HG02763 (cell line): ENCODE measurements around the gene TTYH1.
"Not testable (repeated sequence)": the region's sequence is repeated elsewhere in the genome, so short reads cannot be mapped to it uniquely, and the experiment has no call there.

Experiments
- ATAC-seq: cut with Tn5 transposase; IDR thresholded peaks from one replicate; pipeline ENCODE4 v1.9.1; 2021; ENCODE audit warnings: mild to moderate bottlenecking, moderate library complexity; ENCODE audit not compliant: unreplicated experiment

The TTYH1 gene

DNA sequence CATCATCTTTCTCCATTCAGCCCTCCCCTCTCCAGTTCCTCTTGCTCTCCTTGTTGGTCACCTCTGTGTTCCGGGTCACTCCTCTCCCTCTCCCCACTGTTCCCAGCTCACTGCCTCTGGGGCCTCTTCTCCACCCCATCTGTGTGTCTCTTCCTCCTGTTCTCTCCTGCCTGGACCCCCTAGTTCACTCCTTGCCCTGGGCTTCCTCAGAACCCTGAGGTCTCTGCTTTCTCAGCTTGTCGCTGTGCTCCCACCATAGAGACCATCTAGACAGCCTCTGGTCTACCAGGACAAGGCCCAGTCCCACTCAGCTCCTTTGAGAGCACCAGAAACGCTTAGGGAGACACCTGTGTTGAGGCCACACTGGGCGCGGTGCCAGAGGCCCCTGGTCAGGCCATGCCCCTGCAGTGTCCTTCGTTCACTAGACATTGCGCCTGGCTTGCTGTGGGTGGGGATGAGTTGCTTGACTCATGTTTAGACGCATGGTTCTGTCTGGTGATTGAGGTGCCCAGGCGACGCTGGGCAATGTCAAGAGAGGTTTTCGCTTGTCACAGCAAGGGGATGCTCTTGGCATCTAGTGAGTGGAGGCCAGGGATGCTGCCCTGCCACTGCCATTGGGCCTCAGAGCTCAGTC is 43.5 kb downstream of the TTYH1 start:
- ATAC-seq = no peak

DNA sequence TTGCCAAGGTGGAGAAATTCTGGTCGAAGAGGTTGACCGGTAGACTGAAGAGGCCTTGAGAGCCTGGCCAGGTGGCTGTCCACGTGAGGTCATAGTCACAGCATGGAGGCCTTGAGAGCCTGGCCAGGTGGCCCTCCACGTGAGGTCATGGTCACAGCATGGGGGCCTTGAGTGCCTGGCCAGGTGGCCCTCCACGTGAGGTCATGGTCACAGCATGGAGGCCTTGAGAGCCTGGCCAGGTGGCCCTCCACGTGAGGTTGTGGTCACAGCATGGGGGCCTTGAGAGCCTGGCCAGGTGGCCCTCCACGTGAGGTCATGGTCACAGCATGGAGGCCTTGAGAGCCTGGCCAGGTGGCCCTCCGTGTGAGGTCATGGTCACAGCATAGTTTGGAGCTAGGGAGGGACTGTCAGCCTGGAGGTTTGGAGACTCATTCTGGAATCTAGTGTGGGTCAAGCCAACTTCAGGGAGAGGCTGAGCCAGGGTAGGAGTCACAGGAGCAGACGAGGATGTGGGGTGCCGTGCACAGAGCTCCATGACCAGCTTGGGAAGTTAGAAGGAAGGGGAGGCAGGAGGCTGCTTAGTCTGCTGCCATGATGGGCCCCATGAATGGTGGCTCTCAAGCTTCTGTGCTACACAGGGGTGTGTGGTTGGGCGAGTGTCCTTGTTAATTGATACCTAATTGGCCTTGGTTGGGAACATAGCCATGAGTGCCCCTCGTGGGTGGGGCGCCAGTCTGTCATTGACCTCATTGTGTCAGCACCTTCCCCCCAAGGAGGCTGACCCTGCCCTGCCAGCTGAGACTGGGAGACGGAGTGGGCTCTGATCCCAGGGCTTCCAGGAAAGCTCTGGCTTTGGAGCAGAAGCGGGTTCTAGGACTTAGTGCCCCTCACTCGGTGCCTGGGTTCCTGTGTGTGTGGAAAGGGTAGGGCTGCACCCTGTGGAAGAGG is 44.3 kb downstream of the TTYH1 start:
- no peak for ATAC-seq

DNA sequence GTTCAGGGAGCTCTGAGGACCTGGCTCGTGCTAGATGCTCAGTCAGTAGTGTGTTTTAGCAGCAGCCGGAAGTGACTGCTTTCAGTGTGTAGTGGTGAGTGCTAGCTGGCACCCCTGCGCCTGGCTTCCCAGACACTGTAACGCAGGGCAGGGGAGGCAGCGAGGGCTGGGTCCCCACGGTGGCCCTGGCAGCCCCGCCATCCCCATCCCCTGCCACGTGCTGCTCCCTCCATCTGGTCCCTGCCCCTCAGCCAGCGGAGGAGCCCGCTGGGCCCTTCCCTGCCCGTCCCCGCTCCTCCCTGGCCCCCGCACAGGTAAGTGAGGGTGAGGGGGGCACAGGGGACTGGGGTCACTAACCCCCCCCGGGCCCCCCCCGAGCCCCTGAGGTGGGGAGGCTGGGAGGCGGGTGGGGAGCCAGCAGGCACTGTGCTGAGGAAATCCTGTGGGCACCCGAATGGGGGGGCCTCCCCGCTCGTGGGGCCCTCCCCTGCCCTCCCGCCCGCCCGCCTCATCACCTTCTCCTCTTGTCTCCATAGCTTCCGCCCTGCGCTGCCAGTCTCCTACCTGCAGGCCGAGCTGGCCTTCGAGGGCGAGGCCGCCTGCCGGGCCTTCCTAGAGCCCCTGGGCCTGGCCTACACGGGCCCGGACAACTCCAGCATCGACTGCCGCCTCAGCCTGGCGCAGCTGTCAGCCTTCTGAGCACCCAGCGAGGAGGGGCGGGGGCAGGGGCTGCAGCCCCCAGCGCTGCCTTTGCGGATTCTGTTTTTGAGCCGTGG is 45.2 kb downstream of the TTYH1 start:
- no peak for ATAC-seq

DNA sequence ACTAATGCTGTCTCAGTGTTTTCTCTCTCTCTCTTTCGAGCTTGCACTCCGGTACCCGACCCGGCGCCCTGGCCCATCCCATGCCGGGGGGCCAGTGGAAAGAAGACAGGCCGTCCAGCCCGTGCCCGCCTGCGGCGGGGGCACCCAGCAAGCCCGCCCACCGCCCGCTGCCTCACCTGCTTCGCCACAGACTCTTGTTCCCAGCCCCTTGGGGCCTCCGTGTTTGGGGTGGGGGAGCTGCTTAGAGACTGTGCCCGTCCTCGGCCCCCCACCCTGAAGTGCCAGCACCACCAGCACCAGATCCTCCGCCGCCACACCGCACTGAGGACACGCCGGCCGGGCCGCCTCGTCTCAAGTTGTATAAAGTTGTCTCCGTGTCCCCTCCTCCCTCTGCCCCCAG is 45.9 kb downstream of the TTYH1 start:
- no peak for ATAC-seq

DNA sequence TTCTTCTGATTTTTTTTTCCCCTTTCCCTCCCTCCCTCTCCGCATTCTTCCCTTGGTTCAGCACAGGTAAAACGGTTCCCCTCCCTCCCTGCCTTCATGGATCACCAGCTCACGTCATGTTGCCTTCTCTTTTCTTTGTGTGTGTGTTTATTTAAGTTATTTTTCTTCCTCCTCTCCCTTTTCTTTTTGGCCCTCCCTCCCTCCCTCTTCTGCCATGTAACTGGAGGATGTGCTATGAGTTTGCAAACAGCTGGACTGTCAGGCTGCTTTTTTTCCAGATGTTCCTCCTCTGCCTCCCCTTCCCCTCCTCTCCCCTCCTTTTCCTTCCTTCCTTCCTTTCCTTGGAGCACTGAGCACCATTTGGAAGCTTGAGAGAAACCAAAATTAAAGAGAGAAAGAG is 46.3 kb downstream of the TTYH1 start:
- ATAC-seq = no peak

DNA sequence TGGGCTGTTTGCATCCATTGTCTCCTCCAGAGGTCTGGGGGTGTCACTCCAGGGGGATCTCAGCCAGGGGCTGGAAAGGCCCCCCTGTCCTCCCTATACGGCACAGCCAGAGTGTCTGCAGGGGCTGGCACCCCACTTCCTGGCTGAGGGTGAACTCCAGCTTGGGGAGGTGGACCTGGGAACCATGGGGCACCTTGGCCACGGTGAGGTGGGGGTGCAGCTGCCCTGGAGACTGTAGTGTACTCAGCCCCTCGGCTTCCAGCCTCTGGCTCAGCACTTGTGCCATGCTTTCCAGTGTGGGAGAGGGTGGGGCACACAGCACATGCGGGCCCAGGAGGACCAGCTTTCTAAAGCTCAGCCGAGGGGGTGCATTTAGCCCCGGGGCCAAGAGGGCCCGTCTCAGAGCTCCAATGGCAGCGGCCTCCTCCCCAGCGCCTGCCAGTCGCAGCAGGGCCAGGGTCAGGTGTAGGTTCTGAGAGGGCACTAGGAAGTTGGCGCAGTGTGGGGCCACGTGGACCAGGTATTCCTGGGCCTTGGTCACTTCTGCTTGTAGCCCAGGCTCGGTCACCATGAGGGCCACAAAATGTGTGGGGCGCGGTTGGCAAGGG is 46.9 kb downstream of the TTYH1 start:
- ATAC-seq = no peak

DNA sequence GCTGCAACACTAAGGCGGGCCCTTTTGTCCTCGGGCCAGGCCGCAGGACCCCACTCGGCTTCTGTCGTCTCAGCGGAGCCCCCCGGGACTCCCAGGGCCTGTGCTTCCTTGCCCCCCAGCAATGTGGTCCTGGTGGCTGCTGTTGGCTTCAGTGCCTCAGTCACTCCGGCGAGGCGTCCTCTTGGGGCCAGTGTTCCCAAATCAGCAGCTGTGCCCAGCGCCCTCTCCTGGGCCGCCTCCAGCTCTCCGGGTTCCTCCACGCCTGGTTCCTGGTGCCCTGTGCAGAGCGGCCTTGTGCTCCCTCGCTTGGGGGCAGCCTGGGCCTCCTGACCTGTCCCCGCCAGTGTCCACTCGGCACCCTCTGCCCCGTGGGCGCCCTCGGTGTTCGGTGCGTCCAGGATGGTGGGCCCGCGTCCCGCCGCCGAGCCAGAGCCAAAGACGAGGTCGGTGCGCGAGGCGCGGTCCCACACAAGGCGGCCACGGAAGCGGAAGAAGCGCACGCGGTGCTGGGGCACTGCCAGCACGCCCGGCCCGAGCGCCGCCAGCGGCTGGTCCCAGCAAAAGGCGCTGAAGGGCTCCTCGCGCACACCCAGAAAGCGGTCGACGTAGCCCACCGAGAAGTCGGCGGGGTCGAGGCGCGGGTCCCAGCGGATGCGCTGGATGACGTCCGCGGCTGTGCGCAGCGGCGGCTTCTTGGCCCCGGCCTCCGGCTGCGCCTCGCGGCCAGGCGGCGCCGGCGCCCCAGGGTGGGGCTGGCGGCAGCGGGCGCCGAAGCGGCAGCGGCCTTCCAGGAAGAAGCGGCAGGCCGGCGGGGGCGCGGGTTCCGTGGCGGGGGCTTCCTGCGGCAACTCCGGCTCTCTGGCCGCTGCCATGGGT is 47.6 kb downstream of the TTYH1 start:
- peak; percentile 2 for ATAC-seq

DNA sequence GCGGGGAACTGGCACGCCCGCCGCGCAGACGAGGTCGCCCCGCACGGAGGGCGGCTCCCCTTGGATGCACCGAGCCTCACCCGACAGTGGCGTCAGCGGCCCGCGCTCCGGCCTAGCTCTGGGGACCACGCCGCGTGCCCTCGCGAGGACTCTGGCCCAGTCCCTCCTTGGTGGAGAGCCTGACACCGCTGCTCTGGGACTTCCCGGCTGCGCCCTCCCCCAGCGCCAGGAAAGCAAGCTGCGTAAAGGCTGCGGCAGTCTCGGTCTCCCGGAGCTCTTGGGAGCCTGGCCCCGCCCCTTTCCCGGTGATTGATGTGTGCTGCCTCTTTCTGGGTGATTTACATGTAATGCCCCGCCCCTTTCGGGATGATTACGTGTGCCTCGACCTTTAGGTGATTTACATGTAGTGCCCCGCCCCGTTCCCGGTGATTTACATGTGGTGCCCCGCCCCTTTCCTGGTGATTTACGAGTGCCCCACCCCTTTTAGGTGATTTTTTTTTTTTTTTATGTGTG is 48.3 kb downstream of the TTYH1 start, which contains the start of gene LENG9:
TSS of gene LENG9 (minus strand) at position 248 of the 513 bp plus-strand sequence. CDS start 252 bp downstream, outside the sequence.
- peak; percentile 59 for ATAC-seq

DNA sequence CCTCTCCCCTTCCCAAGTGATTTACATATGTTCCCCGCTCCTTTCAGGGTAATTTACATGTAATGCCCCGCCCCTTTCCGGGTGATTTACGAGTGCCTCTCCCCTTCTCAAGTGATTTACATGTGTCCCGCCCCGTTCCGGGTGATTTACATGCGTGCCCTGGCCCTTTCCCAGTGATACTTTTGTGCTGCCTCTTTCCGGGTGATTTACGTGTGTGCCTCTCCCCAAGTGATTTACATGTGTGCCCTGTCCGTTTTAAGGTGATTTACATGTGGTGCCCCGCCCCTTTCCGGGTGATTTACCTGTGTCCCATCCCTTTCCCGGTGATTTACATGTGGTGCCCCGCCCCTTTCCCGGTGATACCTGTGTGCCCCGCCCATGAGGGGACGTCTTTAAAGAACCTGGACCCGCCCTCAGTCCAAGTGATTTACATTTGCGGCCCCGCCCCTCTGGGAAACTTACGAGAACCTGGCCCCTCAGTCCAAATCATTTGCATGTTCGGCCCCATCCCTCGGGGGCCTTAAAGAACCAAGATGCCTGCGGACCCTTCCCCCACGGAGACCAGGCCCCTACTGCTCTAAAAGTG is 48.9 kb downstream of the TTYH1 start:
- peak; percentile 40 for ATAC-seq

DNA sequence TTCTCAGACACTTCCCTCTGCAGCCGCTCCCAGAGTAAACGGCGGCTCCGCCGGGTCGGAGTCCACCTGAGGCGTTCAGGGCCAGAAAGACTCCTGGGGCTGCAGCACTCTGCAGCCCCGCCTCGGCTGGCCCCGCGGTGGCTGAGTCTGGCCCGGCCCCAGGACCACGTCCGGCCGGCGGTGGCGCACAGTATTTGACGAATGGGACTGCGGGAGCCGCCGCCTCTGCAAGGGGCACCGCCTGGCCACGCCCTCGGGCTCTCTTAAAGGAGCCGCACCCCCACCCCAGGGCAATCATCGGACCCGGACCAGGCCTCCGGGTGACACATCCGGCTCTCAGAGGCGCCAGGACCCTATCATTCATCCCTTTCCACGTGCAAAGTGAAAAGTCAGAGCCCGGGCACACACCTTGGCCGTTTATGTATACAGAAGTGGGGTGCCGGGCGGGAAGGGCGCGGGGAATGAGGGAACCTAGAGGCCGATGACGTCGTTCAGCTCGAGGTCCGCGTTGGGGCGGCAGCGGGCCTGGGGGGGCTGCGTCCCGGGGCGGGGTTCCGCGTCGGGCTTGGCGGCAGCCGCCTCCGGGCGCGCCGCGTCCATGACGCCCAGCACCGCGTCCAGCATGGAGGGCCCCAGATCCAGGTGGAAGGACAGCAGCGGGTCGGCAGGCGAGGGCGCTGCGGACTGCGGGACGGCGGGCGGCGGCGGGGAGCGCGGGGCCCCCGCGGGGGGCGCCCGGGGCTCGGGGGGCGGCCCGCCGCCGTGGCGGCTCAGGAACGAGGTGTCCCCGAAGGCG is 49.6 kb downstream of the TTYH1 start:
- ATAC-seq = peak; percentile 37

DNA sequence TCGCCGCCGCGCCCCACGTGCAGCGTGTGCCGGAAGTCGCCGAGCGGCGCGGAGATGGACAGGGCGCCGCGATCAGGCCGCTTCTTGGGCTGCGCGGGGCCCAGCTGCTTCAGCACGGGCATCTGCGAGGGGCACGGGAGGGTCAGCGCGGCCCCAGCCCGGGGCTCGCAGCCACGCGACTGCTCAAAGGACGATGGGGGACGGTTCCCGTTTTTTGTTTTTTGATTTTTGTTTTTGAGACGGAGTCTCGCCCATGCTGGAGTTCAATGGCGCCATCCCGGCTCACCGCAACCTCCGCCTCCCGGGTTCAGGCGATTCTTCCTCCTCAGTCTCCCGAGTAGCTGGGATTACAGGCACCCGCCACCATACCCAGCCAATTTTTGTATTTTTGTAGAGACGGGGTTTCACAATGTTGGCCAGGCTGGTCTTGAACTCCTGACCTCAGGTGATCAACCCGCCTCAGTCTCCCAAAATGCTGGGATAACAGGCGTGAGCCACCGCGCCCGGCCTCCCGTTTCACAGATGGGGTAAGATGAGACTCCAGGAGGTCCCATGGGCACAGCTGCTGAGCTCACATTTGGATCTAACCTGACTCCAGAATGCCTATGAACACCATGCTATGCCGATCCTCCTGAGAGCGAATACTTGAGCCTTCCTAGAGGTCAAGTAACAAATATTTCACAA is 50.3 kb downstream of the TTYH1 start:
- no peak for ATAC-seq

DNA sequence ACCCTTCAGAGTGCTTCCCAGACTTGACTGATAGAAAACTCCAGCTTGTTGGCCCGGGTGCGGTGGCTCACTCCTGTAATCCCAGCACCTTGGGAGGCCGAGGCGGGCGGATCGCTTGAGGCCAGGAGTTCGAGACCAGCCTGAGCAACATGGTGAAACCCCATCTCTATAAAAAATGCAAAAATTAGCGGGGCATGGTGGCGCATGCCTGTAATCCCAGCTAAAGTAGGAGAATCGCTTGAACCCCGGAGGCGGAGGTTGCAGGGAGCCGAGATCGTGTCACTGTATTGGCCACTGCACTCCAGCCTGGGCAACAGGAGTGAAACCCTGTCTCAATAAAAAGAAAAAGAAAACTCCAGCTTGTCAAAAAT is 50.8 kb downstream of the TTYH1 start:
- not testable (repeated sequence) for ATAC-seq

DNA sequence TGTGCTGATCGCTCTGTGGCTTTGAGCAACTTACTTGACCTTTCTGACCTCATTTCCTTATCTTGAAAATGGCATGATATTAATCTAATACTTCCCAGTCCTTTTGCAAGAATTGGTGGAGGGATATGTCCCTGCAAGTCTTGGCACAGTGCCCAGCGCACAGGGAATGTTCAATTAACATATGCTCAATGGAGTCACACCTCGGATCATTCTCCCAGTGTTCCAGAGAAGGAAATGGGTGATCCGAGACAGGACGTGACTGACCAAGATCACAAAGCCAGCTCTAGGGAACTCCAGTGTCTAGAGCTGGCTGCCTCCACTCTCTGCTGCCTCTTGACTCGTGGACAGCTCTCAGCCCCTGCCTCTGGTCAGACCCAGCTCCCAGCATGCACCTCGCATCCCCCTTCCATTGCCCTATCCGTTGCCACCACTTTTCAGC is 54.3 kb downstream of the TTYH1 start:
- ATAC-seq = no peak

DNA sequence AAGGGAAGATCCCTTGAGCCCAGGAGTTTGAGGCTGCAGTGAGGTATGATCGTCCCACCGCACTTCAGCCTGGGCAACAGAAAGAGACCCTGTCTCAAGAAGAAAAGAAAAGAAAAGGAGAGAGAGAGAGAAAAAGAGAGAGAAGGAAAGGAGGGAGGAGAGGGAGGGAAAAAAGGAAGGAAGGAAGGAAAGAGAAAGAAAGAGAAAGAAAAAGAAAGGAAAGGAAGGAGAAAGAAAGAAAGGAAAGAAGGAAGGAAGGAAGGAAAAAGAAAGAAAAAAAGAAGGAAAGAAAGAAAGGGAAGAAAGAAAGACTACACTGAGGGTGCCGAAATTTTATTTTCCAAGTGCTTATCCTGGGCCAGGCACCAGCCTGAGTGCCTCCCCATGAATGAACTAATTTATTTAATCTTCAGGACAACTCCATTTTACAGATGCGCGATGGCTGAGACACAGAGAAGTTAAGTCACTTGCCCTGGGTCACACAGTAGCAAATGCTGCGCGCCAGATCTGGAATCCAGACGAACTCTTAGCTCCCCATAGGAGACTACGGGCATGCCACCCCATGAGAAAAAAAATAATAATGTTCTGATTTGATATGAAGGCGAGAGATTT is 55.1 kb downstream of the TTYH1 start:
- no peak for ATAC-seq

DNA sequence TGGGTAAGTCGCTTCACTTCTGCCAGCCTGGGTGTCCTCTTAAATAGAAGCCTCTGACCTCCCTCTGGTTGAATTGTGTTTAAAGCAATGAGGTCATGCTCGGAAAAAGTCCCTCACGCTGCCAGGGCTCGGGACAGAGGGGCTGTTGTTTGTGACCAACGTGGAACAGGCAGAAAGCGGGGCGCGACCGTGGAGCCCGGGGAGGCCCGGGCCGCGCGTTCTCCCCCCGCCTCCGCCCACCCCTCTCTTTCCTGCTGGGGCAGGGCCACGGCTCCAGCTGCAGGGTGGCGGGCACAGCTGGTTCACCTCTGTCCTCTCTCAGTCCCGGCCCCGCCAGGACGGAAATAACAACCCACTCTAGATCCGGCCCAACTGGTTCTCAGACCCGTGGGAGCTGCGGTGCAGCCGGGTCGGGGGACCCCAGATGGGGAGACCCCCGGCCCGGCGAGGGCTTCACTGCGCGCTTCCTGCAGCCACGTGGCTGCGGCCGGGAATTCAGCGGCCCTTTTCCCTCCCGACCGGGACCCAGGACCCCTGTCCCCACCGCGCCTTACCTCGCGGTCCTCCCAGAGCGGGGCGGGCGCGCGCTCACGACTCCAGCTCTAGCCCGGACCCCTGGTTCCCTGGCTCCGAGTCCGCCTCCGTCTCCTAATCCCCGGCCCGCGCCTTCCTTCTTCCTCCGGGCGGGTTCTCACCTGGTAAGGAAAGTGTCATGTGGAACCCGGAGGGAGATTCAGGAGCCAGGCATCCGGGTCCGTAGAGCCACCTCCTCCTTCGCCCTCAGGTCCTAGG is 55.9 kb downstream of the TTYH1 start:
- ATAC-seq = no peak

DNA sequence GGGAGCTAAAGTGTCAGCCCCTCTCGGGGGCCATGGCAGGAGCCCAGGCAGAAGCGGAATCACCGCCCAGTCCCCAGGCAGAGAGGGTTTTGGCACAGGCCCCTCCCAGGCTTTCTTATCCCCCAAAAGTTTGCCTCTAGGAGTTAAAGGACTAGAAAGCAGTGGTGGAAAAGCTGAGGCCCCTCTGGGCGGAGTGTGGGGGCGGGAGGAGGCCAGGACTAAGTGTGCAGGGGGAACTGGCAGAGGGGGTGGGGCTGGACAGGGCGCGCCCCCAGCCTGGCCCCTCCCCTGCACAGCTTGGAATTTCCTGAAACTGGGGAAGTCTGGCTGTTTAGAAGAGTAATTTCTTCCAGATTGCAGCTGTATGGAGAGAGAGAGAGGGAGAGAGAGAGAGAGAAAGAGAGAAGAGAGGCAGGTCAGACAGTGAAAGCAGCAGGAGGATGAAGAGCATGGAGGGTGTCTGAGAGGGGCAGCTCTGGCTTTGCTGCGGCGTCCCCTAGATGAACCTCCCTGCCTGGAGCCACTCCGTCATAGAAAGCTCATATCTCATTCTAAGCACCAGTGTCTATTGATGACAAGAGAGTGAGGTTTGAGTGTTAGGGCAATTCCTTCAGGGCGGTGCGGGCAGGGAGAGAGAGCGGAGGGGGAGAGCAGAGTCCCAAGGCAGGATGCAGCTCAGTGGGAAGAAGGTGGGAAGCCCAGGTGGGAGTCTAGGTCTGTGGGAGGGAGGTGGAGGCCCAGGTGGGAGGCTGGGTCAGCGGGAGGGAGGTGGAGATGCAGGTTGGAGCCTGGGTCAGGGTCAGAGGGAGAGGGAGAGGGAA is 58.0 kb downstream of the TTYH1 start, which contains the start of gene CDC42EP5:
TSS of gene CDC42EP5 (minus strand) at position 226 of the 821 bp plus-strand sequence. CDS start 7,749 bp downstream, outside the sequence.
- ATAC-seq = no peak
